HUDEP-2 (cell line): ENCODE results near the gene AFF3.

ENCODE experiments used
- DNase-seq, 76 experiments: peaks; one replicate each; lab custom pipeline; 2025; ENCODE audit not compliant: unreplicated experiment in 76 of 76; lab: John Stamatoyannopoulos, UW

Gene AFF3

GRCh38 chr2:99656994-99657393, 485.4 kb downstream of the AFF3 start:
- no peak for DNase-seq

- no peak for DNase-seq
Measured at GRCh38 chr2:99653433-99653832, 489.0 kb downstream of the AFF3 start.

DNA sequence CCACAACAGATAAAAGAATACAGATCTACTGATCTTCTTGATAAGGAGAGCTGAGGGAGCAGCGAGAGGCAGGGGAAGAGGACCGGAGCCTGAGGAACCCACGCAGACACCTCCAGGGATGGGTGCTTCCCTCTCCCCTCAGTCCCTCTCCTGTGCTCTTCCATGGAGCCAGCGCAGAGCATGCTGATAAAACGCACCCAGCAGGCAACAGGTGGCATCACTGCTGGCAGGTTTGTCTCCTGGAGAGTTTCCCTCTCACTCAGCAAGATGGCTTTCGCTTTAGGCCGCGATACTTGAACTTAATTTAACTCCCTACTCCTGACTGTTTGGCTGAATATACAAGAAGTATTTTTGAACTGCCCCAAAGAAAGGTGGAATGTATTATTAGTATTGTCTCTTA, 489.5 kb downstream of the AFF3 start:
- no peak for DNase-seq

GRCh38 chr2:99651930-99652670, 490.3 kb downstream of the AFF3 start:
- DNase-seq: no peak

DNA sequence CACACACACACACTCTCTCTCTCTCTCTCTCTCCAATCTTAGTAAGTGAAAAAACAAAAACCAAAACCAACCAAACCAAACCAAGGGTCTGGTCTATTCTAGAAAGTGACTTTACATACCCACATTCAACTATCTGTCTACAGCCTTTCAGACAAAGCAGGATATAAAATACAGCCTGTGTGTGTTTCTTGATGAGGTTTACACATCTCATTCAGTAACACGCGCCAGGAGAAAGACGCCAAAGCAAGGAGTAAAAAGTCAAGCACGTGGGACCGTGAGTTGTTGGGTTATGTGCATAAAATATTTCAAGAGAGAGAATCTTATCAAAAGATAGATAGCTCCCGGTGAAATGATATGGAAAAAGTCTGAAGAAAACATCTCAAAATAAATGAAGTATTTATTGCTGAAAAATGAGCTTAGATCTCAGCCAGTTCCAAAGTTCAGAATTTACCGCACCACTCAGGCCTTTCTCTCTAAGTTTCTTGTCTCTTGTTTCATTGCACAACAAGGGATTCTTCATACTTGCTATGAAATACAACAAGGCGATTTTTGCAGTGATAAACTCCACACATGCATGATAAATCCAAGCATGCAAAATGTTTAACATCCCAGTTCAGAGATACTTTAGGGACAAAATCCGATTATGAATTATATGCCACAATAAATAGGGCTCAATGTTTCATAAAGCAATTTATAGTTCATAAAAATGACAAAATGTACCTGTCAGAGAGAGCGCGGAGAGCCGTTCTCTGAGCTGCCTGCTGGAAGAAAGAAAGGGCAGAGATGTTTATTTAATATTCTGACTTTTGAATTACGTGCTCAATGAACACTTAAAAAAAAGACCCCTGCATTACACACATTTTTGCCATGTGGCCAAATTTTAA, 493.2 kb downstream of the AFF3 start:
- DNase-seq: no peak

DNA sequence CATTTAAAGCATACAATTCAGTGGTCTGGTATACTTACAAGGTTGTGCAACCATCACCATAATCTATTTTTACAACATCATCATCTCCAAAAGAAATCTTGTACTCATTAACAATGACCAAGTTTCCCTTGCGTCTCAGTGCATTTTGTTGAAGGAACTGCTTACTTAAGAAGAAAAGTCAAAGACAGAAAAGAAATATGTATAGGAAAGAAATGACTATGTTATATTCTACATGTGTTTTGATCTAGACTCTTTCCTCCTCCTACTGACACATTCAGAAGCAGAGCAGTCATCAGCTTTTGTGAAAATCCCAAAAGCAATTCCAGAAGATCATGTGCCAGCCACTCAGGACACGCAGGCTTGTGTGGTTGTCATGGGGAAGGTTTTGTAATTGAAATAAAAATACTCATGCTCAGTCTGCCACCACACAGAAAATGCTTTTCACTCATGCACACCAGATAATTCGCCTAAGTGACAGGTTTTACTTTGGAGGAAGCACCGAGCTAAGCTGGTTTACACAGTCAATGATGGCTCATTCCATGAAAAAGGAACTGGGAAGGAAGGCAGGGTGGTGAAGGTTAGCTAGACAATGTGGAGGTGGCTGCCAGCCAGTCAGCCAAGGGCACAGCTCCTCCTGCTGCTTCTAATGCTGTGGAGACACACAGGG, 494.1 kb downstream of the AFF3 start:
- no peak for DNase-seq

DNA sequence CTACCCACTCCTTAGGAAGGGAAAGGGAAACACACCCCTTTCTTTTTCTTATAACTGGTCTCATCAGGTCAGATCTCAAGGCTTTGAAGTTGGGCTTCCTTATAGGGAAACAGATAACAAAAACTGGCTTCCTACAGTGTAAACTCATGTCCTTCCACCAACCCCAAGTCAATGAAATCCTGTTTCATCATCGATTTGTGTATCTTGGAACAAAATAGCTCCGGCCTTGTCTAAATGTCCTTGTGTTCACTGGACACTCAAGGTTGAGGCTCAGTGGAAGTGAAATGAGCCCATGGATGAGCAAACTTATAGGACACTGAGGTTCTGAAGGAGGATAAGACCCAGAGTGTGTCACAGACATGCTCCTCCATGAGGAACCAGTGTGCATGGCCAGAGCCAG, 496.4 kb downstream of the AFF3 start:
- no peak for DNase-seq

- DNase-seq: no peak
Measured at GRCh38 chr2:99644419-99644787, 498.0 kb downstream of the AFF3 start.

- DNase-seq: no peak
Measured at GRCh38 chr2:99643787-99644418, 498.5 kb downstream of the AFF3 start.

GRCh38 chr2:99641999-99642398, 500.4 kb downstream of the AFF3 start:
- DNase-seq: no peak

GRCh38 chr2:99640635-99641151, 501.7 kb downstream of the AFF3 start:
- DNase-seq: no peak

- no peak for DNase-seq
Measured at GRCh38 chr2:99638791-99639190, 503.6 kb downstream of the AFF3 start.

- no peak for DNase-seq
Measured at GRCh38 chr2:99637159-99637697, 505.2 kb downstream of the AFF3 start.

DNA sequence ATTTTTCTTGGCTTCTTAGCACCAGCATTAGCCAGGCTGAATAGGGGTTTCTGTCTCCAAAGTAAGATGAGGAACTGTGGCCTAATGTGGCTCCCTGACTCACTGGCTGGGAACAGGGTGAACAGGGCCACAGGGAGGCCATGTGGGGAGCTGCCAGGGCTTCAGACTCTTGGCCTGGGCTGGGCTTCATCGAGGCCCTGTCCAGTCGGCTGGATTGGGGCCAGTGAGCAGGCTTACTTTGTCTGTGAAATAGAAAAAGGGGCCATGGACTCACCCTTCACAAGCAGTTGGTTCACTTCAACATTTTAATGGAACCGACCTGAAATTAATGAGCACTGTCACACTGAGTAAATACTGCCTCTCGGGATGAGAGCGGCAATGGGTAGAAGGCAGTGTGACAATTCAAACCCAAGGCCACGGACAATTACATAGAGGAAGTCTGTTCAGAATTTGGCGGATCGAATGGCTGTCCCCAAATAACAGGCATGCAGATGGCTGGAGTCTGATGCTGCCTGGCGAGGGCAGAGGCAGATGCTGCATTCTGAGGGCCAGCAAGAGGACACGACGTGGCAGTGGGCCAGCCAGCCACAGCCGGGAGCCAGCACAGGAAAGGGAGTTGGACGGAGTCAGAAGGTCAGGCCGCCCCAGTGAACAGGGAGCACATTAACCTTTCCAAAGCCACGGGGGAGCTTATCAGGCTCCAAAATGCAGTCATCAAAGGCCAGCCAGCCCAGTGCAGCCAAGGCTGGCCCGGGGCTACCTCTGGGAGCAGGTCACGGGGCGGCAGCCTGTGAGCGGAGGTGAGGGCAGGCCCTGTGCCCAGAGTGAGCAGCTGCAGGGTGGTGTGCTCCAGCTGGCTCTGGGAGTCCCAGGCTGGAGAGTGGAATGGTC, 506.0 kb downstream of the AFF3 start:
- DNase-seq: no peak

DNA sequence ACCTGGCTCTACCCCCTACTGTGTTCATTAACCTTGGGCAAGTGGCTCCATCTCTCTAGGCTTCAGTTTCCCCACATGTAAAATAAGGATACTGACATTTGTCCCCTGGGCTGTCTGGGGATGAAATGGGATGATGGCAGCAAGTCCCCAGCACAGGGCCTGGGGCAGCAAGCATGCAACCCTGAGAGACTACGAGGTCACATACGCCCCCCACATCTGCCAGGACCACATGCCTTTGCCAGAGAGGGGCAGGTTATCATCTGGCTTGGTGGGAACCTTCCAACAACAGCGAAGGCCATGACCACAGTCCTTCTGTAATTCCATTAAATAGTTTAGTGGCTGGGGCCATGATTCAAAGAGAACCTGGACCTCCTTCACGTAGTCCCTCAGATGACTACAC, 506.7 kb downstream of the AFF3 start:
- DNase-seq: no peak

DNA sequence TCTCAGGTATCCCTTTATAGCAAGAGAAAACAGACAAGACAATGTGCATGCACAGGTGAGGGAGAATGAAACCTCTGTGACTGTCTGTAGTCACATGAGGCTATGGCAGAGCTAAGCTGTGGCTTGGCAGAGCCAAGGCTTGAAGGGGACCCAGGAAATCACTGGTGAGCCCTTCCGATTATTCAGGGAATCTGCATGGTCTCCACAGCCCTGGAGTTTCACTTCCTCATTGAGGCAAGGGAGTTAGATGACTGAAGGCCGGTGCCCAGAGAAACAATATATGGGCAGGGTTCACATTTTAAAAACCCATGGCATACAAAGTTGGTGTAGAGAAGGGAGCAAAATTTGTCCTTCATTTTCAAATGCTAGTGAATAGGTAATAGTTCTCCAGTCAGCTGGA, 508.2 kb downstream of the AFF3 start:
- no peak for DNase-seq

DNA sequence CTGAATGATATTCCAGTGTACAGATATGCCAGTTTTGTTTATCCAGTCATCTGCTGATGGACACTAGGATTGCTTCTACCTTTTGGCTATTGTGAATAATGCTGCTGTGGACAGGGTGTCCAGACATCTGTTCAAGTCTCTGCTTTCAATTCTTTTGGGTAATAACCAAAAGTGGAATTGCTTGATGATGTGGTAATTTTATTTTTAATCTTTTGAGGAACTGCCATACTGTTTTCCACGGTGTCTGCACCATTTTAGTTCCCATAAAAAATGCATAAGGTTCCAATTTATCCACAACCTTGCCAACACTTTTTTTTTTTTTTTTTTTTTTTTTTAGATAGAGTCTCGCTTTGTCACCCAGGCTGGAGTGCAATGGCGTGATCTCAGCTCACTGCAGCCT, 510.7 kb downstream of the AFF3 start:
- no peak for DNase-seq

DNA sequence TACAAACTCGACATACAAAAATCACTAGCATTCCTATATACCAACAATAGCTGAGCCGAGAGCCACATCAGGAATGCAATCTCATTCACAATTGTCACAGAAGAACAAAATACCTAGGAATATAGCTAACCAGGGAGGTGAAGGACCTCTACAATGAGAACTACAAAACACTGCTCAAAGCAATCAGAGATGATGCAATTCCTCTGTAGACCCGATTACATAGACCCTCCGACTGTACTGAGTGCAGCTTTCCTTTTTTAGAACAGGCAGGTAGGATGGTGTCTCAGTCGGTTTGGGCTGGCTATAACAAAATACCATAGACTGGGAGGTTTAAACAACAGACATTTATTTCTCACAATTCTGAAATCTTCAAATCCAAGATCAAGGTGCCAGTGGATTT, 513.1 kb downstream of the AFF3 start:
- DNase-seq: no peak

DNA sequence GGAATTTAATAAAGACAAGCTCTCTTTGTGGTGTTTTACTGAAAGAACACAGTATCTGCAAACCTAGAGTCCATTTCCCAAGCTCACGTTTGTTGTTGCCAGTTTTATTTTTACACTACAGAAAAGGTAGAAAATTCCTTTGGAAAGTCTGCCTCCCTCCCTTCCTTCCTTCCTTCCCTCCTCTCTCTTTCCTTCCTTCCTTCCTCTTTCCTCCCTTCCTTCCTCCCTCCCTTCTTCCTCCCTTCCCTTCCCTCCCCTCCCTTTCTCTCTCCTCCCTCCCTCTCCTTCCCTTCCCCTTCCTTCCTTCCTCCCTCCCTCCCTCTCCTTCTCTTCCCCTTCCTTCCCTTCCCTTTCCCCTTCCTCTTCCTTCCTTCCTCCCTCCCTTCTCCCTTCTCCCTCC, 516.2 kb downstream of the AFF3 start:
- DNase-seq: no peak

GRCh38 chr2:99624677-99625076, 517.7 kb downstream of the AFF3 start:
- no peak for DNase-seq
